GM12872 (cell line): ENCODE measurements around the gene DDOST.

Source experiments
- TF ChIP-seq, protein P1 (sequence below): IDR thresholded peaks from 3 replicates; pipeline ENCODE4 v1.5.1; 2011; ENCODE audit warnings: low read depth, mild to moderate bottlenecking, low read length, moderate library complexity; ENCODE audit not compliant: insufficient read depth

DDOST gene

DNA sequence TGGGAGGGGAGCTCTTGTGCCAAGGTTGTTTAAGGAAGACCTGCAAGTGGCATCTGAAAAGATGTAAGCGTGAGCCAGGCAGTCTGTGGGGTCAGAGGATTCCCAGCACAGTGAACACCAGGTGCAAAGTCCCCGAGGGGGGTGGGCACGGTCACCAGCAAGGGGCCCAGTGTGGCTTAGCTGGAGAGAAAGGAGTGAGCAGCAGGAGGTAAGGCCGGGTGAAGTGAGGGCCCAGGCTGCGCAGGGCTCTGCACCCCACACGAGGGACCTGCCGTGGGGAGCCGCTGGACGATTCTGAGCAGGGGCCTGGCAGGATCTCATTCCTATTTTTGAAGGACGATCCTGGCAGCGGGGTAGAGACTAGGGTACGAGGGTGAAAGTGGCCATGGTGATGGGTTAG, 4.1 kb downstream of the DDOST start:
- TF ChIP-seq, protein P1, sequence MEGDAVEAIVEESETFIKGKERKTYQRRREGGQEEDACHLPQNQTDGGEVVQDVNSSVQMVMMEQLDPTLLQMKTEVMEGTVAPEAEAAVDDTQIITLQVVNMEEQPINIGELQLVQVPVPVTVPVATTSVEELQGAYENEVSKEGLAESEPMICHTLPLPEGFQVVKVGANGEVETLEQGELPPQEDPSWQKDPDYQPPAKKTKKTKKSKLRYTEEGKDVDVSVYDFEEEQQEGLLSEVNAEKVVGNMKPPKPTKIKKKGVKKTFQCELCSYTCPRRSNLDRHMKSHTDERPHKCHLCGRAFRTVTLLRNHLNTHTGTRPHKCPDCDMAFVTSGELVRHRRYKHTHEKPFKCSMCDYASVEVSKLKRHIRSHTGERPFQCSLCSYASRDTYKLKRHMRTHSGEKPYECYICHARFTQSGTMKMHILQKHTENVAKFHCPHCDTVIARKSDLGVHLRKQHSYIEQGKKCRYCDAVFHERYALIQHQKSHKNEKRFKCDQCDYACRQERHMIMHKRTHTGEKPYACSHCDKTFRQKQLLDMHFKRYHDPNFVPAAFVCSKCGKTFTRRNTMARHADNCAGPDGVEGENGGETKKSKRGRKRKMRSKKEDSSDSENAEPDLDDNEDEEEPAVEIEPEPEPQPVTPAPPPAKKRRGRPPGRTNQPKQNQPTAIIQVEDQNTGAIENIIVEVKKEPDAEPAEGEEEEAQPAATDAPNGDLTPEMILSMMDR = no peak

DNA sequence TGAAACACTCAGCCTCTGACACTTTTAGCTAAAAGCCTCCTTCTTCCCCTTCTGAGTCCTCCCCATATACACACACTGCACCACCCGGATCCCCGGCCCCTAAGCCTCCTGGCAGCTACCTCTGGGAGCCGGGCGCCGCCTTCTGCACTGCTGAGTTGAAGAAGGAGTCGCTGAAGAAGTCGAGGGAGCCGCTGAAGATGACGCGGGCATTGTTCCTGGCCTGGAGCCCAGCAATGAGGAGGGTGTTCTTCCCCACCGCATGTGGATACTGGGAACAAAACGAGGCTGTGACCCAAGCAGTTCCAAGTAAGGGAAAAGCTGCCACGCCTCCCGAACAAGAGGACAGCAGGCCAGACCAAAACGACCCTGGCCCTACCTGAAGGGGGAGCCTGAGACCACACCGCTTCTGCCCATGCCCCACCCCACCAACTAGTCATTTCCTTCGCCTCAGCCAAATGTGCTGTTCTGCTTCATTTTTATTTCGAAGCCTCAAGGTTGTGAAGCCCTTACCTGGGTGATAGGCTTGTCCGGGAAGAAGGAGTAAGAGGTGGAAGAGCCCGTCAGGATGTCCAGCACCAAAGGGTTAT, 7.0 kb downstream of the DDOST start:
- TF ChIP-seq, protein P1 = no peak

DNA sequence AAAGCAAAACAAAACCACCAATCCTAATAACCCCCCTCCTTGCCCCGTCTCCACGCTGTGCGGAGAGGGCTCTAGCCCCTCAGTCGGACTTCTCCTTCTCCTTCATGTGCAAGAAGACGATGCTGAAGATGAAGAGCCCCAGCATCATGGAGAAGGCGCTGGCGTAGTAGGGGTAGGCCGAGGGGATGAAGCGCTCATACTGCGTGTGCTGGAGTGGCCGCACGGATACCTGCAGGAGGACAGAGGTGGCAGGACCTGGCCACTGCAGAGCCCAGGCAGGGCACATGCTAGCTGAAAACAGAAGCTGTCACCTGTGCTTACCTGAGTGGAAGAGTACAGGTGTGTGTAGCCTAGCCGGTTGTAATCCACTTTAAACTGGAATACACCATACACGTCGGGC, 8.9 kb downstream of the DDOST start:
- TF ChIP-seq, protein P1 = no peak

DNA sequence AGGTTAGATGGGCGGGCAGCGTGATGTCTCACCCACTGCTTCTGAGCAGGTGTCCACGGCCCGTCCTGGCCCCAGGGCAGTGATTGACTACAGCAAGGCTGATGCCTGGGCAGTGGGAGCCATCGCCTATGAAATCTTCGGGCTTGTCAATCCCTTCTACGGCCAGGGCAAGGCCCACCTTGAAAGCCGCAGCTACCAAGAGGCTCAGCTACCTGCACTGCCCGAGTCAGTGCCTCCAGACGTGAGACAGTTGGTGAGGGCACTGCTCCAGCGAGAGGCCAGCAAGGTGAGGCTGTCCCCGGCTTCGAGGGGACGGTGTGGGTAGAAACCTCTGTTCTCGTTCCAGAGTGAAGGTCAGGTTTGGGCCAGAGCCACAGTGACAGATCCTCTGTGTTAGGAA, 12.2 kb downstream of the DDOST start:
- TF ChIP-seq, protein P1 = no peak

DNA sequence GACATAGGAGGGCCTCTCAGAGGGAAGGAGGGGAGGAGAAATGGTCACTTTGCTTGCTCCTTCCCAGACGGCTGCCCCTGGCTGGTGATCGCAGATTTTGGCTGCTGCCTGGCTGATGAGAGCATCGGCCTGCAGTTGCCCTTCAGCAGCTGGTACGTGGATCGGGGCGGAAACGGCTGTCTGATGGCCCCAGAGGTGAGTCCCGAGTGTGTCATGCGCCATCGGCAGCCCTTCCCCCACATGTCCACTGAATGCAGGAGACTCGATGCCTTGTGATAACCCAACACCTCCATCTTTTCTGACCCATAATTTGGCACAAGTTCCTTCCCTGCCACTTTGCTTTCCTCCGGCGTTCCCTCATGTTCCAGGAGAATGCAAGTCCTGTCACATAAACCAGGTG, 12.7 kb downstream of the DDOST start:
- TF ChIP-seq, protein P1 = no peak

DNA sequence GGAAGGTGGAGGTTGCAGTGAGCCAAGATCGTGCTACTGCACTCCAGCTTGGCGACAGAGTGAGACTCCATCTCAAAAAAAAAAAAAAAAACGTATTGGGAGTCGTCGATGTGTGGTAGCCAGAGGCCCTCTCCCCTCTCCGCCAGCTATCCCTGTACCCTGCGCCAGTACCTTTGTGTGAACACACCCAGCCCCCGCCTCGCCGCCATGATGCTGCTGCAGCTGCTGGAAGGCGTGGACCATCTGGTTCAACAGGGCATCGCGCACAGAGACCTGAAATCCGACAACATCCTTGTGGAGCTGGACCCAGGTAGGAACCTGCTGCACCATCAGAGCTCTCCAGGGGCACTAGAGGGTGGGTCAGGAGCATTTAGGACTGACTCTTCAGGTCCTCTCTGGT, 15.8 kb downstream of the DDOST start:
- TF ChIP-seq, protein P1 = no peak

DNA sequence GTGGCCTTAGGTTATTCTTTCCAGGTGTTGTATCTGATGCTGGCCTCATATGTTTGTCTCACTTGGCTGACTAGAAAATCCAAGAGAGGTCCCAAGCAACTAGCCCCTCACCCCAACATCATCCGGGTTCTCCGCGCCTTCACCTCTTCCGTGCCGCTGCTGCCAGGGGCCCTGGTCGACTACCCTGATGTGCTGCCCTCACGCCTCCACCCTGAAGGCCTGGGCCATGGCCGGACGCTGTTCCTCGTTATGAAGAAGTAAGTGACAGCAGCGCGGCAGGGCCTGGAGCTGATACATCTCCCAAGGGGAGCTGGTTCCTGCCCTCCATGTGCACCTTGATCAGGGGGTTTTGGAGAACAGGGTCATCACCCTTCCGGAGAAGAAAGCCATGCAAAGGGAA, 16.8 kb downstream of the DDOST start:
- TF ChIP-seq, protein P1 = no peak
